Measurements from ENCODE around the gene OGG1. TPM values are rescaled to one million over a fixed set of nuclear protein-coding genes. Genes with fewer than 3 reads are reported as not detected.

OGG1 gene
- polyA plus RNA-seq, 2 of the 4 experiments (the other 2 are of a cell fraction) = 18.1 to 21.2 TPM

GRCh38 chr3:9703736-9704346 lies 45.9 kb upstream of the OGG1 start, which contains the start of gene CPNE9:
Gene CPNE9, plus strand, starts transcription at chr3:9703833. Its CDS starts 164 bp downstream, at chr3:9703997.
- Histone ChIP-seq H3K9me3 (no peaks in the 10 kb centered on the region), H3K4me1 (peaks cover 8% of the 10 kb centered on the region; the same call in 1 of the 3 replicates), H3K4me3 (peak within 1 kb of the TSS; percentile 52), H3K4me2 (peak within 1 kb of the TSS; percentile 99), H3K27ac (peak within 1 kb of the TSS; percentile 42 to 58; a peak in 4 of 6 replicates)
- 87% methylated on average over 29 of the region's 56 CpGs for WGBS (ENCODE audit: missing lambda C conversion rate)
- FAIRE-seq (no peak), DNase-seq (ENCODE audit: low read depth in 1 of 2, low spot score in 1 of 2) (no peak), ATAC-seq (no peak)
- ChIA-PET POLR2A (no interaction called here), CTCF (interaction anchor here (1.3 to 2.1 kb wide), 2 partner anchors 12 to 24 kb away, joined by 3 to 9 read pairs; no protein-coding TSS in a partner anchor)
- no peak for TF ChIP-seq ESRRA (IDR thresholded peaks at IDR 0.05; ENCODE audit: borderline replicate concordance, low read length)
- no peak for TF ChIP-seq CBX8 (IDR thresholded peaks at IDR 0.05)
- TF ChIP-seq ZFP36 (IDR thresholded peaks at IDR 0.05; ENCODE audit: borderline replicate concordance, partially characterized antibody) = no peak
- TF ChIP-seq JUNB (IDR thresholded peaks at IDR 0.05) = no peak
- TF ChIP-seq HDAC2 (IDR thresholded peaks at IDR 0.05) = no peak
- TF ChIP-seq POLR2AphosphoS2 (conservative IDR thresholded peaks at IDR 0.05; ENCODE audit: low read length) = no peak
- TF ChIP-seq HOXA7 (CRISPR knock-in tag; IDR thresholded peaks at IDR 0.05) = no peak
- TF ChIP-seq, protein P1, sequence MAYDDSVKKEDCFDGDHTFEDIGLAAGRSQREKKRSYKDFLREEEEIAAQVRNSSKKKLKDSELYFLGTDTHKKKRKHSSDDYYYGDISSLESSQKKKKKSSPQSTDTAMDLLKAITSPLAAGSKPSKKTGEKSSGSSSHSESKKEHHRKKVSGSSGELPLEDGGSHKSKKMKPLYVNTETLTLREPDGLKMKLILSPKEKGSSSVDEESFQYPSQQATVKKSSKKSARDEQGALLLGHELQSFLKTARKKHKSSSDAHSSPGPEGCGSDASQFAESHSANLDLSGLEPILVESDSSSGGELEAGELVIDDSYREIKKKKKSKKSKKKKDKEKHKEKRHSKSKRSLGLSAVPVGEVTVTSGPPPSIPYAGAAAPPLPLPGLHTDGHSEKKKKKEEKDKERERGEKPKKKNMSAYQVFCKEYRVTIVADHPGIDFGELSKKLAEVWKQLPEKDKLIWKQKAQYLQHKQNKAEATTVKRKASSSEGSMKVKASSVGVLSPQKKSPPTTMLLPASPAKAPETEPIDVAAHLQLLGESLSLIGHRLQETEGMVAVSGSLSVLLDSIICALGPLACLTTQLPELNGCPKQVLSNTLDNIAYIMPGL (CRISPR knock-in tag; IDR thresholded peaks at IDR 0.05; ENCODE audit: borderline replicate concordance) = no peak
- TF ChIP-seq RNF2 (IDR thresholded peaks at IDR 0.05; ENCODE audit: borderline replicate concordance, low read depth) = no peak
- no peak for TF ChIP-seq ZSCAN20 (CRISPR knock-in tag; IDR thresholded peaks at IDR 0.05)
- TF ChIP-seq ZNF302 (CRISPR knock-in tag; IDR thresholded peaks at IDR 0.05) = no peak
- no peak for TF ChIP-seq NR3C1 (IDR thresholded peaks at IDR 0.05)

DNA sequence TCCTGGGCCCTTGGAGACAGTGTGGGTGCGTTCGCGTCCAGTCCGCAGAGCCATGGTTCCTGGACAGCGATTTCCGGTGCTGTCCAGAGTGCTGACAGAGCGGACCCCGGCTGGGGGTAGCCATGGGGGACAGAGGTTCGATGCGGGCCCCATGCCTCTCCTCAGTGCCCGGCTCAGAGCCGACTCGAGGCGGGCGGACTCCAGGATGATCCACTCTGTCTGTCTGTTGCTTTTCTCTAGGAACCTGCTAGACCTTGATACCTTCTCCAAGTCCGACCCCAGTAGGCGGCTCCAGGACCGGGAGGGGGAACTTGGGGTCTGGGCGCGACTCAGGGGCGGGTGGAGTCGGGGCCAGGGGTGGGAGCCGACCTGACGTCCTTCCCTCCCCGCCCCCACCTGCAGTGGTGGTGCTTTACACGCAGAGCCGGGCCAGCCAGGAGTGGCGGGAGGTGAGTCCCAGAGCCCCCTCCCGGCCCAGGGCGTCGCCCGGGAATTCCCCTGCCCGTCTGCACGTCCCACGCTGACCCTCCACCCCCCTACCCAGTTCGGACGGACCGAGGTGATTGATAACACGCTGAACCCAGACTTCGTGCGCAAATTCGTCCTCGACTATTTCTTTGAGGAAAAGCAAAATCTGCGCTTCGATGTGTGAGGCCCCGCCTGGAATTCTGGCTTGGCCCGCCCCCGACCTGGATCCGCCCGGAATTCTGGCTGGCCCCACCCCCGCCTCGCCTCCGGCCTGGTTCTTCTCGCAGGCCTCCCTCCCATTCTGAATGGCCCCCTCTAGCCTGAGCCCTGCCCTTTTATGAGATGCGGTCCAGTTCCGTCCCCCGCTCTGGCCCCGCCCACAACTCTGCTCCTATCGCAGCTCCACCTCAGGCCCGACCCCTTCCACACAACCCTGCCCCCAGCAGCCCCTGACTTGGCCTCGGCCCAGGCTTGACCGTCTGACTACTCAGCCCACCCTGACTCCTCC lies 45.1 kb upstream of the OGG1 start:
- FAIRE-seq (no peak), ATAC-seq (peak; percentile 72 to 92), DNase-seq (ENCODE audit: low read depth in 1 of 2, low spot score in 1 of 2) (peak; percentile 53 to 81)
- ChIA-PET POLR2A (no interaction called here), CTCF (interaction anchor here (1.8 kb wide), 1 partner anchor 11 kb away, joined by 7 read pairs; no protein-coding TSS in a partner anchor)
- H3K4me3 ChIP-seq = peak overlapping the region; percentile 52
- H3K27ac ChIP-seq = peak overlapping the region; percentile 42 to 58; a peak in 4 of 6 replicates
- TF ChIP-seq MAZ (IDR thresholded peaks at IDR 0.05; ENCODE audit: borderline replicate concordance, low read depth, low read length) = no peak
- TF ChIP-seq, protein P2, sequence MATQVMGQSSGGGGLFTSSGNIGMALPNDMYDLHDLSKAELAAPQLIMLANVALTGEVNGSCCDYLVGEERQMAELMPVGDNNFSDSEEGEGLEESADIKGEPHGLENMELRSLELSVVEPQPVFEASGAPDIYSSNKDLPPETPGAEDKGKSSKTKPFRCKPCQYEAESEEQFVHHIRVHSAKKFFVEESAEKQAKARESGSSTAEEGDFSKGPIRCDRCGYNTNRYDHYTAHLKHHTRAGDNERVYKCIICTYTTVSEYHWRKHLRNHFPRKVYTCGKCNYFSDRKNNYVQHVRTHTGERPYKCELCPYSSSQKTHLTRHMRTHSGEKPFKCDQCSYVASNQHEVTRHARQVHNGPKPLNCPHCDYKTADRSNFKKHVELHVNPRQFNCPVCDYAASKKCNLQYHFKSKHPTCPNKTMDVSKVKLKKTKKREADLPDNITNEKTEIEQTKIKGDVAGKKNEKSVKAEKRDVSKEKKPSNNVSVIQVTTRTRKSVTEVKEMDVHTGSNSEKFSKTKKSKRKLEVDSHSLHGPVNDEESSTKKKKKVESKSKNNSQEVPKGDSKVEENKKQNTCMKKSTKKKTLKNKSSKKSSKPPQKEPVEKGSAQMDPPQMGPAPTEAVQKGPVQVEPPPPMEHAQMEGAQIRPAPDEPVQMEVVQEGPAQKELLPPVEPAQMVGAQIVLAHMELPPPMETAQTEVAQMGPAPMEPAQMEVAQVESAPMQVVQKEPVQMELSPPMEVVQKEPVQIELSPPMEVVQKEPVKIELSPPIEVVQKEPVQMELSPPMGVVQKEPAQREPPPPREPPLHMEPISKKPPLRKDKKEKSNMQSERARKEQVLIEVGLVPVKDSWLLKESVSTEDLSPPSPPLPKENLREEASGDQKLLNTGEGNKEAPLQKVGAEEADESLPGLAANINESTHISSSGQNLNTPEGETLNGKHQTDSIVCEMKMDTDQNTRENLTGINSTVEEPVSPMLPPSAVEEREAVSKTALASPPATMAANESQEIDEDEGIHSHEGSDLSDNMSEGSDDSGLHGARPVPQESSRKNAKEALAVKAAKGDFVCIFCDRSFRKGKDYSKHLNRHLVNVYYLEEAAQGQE (IDR thresholded peaks at IDR 0.05) = peak; percentile 88
- peaks cover 8% of the 10 kb centered on the region; the same call in 1 of the 3 replicates for H3K4me1 ChIP-seq
- no peaks in the 10 kb centered on the region for H3K9me3 ChIP-seq
- H3K4me2 ChIP-seq = peak overlapping the region; percentile 99
- WGBS (ENCODE audit: missing lambda C conversion rate) = 11% methylated on average over 16 of the region's 62 CpGs
